HG02642 (cell line): ENCODE measurements around the gene MYH4.

Source experiments
- ATAC-seq: cut with Tn5 transposase; IDR thresholded peaks from one replicate; pipeline ENCODE4 v1.9.1; 2021; ENCODE audit warnings: mild to moderate bottlenecking; ENCODE audit not compliant: unreplicated experiment, poor library complexity

Gene MYH4

GRCh38 chr17:10469459-10469858, at the start of gene MYH4:
MYH4 (minus strand) TSS chr17:10469559; CDS start chr17:10466745, 2,814 bp downstream.
- no peak for ATAC-seq

DNA sequence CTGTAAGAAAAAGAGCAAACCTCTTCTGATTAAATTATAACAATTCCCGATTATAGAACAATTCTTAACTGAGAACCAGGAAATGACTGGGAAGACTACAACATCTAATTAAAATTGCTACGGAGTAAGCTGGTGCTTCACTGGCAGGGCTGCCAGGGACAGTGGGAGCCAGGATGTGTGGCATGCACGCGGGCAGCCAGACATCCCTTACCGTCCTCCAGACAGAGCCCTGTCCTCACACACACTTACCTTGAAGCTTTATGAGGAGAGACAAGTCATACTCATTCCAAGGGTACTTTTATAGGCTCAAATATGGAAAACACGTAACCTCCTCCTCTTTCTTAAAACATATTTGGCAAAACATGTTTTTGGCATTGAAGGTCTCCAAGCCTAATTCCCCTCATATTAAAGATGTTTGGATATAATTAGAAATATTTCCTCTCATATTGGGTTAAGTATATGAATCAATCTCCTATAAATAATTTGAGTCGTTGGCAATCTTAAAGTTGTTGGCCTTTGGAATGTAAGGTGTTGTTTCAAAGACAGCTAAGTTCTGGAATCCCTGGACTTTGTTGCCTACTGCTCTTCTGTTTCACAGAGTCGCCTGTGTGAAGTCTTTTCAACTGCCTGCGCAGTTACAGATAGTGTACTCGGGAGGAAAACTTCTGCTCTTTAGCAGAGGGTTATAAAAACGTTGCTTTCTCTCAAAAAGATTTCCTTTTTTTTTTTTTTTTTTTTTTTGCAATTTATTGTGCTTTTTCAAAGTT, 49.1 kb upstream of the MYH4 start, which contains the start of gene MYH1:
MYH1 (minus strand) TSS at position 272 of the 767 bp plus-strand sequence. CDS start 1,900 bp downstream, outside the sequence.
- ATAC-seq, result no peak

GRCh38 chr17:10516638-10517037, 47.3 kb upstream of the MYH4 start:
- ATAC-seq, result no peak

- no peak for ATAC-seq
These were observed 46.7 kb upstream of the MYH4 start for GRCh38 chr17:10516065-10516464.

- no peak for ATAC-seq
These were observed 44.1 kb upstream of the MYH4 start for GRCh38 chr17:10513299-10514067.

DNA sequence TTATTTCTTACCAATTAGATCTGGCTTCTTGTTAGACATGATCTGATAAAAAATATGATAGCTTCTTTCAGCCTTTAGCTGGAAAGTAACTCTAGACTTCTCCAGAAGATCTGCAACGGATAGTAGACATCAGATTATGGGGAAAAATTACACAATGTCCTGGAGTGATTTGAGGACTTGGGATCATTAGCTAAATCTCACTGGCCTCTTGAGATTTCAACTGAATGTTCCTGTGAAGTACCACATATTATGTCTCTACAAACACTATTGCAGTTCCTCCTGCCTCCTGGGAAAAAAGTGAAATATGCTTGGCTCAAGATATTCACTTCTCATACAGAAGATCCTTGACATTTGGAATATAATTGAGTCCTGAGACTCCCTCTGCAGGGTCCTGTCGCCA, 43.5 kb upstream of the MYH4 start:
- no peak for ATAC-seq

- ATAC-seq, result no peak
These were observed 30.6 kb upstream of the MYH4 start for GRCh38 chr17:10499950-10500349.

DNA sequence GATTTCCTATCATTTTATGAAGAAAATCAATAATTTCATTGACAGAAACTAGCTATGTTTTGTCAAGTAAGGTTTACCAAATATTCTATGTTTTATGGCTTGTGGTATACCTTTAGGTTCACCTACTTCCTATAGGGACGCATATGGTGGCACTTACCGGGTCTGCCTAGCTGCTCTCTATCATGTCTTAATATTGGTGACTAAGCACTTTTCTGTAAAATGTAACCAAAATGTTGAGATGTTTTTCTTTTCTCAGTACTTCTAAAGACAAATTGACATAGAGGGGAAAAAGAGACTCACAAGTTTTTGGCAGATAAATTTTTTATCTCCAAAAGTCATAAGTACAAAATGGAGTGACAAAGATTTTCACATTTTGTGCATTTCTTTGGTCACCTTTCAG, 22.6 kb upstream of the MYH4 start:
- ATAC-seq, result no peak

GRCh38 chr17:10482252-10482651, 12.9 kb upstream of the MYH4 start:
- no peak for ATAC-seq

DNA sequence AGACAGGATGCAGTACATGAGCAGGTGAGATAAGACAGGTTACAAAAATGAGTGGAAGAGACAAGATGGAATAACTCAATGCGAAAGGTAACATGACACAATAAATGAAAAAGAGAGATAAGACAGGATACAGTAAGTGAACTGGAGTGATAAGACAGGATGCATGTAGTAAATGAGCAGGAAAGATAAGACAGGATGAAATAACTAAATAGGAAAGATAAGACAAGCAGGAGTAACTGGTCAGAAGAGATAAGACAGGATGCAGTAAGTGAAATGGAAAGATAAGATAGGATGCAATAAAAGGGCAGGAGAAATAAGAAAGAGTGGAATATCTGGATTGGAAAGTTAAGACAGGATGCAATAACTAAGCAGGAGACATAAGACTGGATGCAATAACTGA, 8.3 kb upstream of the MYH4 start:
- no peak for ATAC-seq

DNA sequence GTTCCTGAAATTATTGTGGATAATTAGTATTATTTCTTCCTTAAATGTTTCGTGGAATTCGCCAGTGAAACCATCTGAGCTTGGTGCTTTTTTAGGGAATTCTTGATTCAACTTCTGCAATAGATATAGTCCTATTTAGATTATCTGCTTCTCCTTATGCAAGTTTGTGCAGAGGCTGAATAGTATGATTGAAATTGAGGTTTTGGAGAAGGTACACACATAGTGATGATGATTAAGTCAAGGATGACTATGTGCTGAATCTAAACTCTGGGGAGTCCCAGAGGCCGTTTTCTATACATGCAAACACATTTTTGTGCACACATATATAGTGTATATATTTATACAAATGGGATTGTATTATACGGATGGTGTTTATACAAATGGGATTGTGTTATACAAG, 5.2 kb upstream of the MYH4 start:
- no peak for ATAC-seq

DNA sequence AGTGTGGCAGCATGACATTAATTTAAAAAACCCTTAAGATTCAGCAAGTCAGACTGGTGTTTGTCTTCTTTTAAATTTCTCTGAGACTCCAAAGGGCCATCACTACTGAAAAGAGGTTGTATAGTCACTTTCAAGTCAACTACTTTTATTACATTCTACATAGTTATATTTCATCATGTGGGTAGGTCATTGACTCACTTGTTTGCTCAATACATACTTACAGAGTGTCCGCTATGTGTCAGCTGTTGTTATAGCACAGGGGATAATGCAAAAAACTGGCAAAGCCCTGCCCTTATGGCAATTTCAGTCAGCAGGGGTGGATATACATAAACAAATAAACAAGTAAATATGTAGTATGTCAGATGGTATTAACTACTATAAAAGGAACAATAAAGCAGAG, 2.5 kb upstream of the MYH4 start:
- ATAC-seq, result no peak

DNA sequence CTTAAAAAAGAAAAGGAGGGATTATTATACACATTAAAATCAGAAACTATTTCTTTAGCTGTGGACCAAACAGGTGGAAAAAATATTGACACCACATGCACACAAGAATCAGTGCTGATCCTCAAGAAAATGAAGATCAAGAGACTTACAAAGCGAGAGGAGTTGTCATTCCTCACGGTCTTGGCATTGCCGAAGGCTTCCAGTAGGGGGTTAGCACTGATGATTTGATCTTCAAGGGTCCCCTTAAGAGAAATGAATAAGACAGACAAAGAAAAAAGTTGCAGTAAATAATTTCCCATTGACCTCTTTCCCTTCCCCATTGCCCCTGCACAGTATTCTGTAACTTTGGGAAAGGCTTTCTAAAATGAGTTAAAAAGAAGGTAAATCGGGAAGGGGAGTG, 6.0 kb downstream of the MYH4 start:
- ATAC-seq, result no peak

DNA sequence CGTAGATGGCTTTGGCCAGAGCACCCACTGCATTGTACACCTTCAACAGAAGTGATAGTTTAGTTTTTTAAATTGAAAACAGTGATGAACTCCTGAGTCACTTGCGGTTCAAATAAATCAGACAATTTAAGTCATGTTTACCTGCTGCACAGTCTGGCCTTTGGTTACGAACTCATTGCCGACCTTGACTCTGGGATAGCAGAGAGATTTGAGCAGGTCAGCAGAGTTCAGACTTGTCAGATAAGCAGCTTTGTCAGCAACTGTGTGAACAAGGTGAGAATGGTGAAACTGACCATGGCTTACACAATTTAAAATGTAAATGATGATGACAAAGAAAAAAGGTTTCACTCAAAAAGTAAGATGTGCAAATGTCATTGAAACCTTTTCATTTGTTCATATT, 9.3 kb downstream of the MYH4 start:
- no peak for ATAC-seq

- no peak for ATAC-seq
These were observed 10.7 kb downstream of the MYH4 start for GRCh38 chr17:10458701-10459100.

DNA sequence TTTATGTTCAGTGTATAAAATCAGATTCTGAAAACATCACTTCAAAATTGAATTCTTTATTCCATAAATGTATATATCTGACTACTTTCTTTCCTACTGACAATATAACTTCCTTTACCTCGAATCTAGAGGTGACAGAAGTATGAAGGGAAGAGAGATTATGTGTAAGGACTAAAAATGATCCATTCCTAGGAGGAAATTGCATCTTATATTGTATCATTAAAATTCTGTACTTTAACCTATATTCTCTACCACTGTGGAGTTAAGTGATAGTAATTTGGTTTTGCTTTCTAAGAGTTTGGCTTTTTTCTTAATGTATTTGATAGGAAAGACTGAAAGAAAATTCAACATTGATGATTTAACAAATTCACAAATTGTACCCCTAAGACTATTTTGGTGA, 11.4 kb downstream of the MYH4 start:
- no peak for ATAC-seq

- no peak for ATAC-seq
These were observed 22.1 kb downstream of the MYH4 start for GRCh38 chr17:10447026-10447931.

DNA sequence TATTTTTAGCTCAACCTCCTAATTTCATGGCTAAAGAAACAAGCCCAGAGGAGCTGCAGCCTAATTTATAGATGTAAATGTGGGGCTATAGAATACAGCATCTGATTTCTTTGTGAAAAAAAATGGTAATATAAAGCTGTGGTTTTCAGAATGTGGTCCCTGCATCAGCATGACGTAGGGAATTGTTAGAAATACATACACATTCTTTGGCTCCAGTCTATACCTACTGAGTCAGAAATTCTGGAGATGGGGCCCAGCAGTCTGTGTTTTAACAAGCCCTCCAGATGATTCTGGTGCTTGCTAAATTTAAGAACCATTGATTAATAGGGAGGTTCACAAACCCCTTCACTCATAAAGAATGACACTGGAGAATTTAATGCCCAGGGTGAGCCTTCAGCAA, 29.5 kb downstream of the MYH4 start:
- ATAC-seq, result no peak

DNA sequence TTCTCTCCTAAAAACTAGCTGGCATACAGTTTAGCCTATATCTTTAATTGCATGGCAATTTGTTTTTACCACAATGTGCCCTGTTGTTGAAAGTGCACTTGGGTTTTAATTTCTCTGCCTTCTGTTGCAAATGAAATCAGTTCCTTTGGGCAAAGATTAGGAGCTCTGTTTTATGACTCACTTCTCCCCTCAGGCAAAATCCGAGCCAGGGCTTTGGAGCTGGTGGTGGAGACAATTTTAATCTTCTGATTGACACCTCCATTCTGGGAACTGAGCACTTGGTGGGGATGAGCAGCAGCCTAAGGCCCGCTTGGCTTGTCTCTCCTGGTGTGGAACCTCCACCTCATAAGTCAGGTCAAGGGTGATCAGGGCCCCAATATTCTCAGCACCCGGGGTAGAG, 34.3 kb downstream of the MYH4 start:
- no peak for ATAC-seq

DNA sequence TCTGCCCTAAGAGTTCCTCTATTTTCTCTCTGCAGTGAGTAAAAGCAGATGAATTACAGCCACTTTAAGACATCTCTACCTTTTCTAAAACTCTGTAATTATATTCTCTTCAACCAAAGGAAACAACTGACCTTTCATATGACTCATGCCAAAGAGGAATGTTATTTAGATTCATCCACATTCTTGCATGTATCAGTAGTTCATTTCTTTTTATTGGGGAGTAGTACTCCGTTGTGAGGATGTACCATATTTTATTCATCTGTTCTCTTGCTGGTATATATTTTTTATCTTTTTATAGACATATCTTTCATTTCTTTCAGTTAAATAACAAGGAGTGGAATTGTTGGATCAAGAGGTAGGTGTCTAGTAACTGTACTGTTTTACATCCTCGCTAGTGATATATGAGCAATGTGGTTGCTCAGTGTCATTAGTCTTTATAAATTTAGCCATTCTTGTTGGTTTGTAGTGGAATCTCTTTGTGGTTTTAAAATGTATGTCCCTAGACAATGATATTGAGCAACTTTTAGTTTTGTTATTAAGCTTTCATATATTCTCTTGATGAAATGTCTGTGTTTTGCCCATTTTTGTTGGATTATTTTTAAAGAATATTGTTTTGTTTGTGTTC, 39.8 kb downstream of the MYH4 start:
- no peak for ATAC-seq
